H9 (cell line): ENCODE results near the gene XPR1. TPM values are rescaled to one million over a fixed set of nuclear protein-coding genes. Genes with fewer than 3 reads are reported as not detected.

Experiments used
- DNase-seq: peaks from one replicate; pipeline ENCODE4 v3.0.0-alpha.2; 2017
- H2AFZ ChIP-seq: one replicate; pipeline ENCODE4 v1.6.1; 2013; ENCODE audit warnings: mild to moderate bottlenecking, low read length, control low read depth, moderate library complexity
- H2AK5ac ChIP-seq: 2 replicates; pipeline ENCODE4 v1.6.1; 2013; ENCODE audit warnings: low read length, control low read depth, mixed read lengths; ENCODE audit not compliant: insufficient read length
- H2BK120ac ChIP-seq: one replicate; pipeline ENCODE4 v1.6.1; 2013; ENCODE audit warnings: low read depth, mild to moderate bottlenecking, low read length, control low read depth, inconsistent platforms; ENCODE audit not compliant: poor library complexity, severe bottlenecking
- H2BK12ac ChIP-seq: 2 replicates; pipeline ENCODE4 v1.6.1; 2013; ENCODE audit warnings: low read length, control low read depth, mixed read lengths, low read depth; ENCODE audit not compliant: insufficient read length
- H2BK15ac ChIP-seq: 2 replicates; pipeline ENCODE4 v1.6.1; 2013; ENCODE audit warnings: low read depth, low read length, control low read depth
- H2BK20ac ChIP-seq: one replicate; pipeline ENCODE4 v1.6.1; 2013; ENCODE audit warnings: low read depth, mild to moderate bottlenecking, low read length, control low read depth, inconsistent platforms; ENCODE audit not compliant: poor library complexity, severe bottlenecking
- H2BK5ac ChIP-seq: 2 replicates; pipeline ENCODE4 v1.6.1; 2013; ENCODE audit warnings: low read length, control low read depth, mixed read lengths; ENCODE audit not compliant: insufficient read length
- H3K14ac ChIP-seq: 2 replicates; pipeline ENCODE4 v1.6.1; 2013; ENCODE audit warnings: low read length, control low read depth; ENCODE audit not compliant: insufficient read depth
- H3K18ac ChIP-seq: 2 replicates; pipeline ENCODE4 v1.6.1; 2013; ENCODE audit warnings: low read depth, mild to moderate bottlenecking, mixed read lengths, low read length, control low read depth; ENCODE audit not compliant: insufficient read length
- H3K23ac ChIP-seq: 2 replicates; pipeline ENCODE4 v1.6.1; 2013; ENCODE audit warnings: low read length, control low read depth, mixed read lengths, low read depth; ENCODE audit not compliant: insufficient read length
- H3K23me2 ChIP-seq: 2 replicates; pipeline ENCODE4 v1.6.1; 2013; ENCODE audit warnings: low read depth, mild to moderate bottlenecking, mixed read lengths, low read length, control low read depth; ENCODE audit not compliant: insufficient read length, poor library complexity, severe bottlenecking
- H3K27ac ChIP-seq: 2 replicates; pipeline ENCODE4 v1.5.1; 2013; ENCODE audit warnings: low read length, control low read depth, mixed read lengths, low read depth; ENCODE audit not compliant: insufficient read length
- H3K27me3 ChIP-seq: 2 replicates; pipeline ENCODE4 v1.6.1; 2013; ENCODE audit warnings: low read length, control low read depth, inconsistent platforms; ENCODE audit not compliant: insufficient read depth
- H3K4ac ChIP-seq: 2 replicates; pipeline ENCODE4 v1.6.1; 2013; ENCODE audit warnings: low read depth, mild to moderate bottlenecking, control low read depth, inconsistent platforms, low read length, moderate library complexity
- H3K4me1 ChIP-seq: 2 replicates; pipeline ENCODE4 v1.6.1; 2013; ENCODE audit warnings: low read length, control low read depth, inconsistent platforms; ENCODE audit not compliant: insufficient read depth
- H3K4me2 ChIP-seq: 2 replicates; pipeline ENCODE4 v1.6.1; 2013; ENCODE audit warnings: low read length, control low read depth, mixed read lengths; ENCODE audit not compliant: insufficient read length, insufficient read depth
- H3K56ac ChIP-seq: 2 replicates; pipeline ENCODE4 v1.6.1; 2013; ENCODE audit warnings: low read depth, mild to moderate bottlenecking, mixed read lengths, low read length, control low read depth; ENCODE audit not compliant: insufficient read length
- H3K79me1 ChIP-seq: 2 replicates; pipeline ENCODE4 v1.6.1; 2013; ENCODE audit warnings: low read depth, mild to moderate bottlenecking, moderate library complexity, low read length, control low read depth, inconsistent platforms; ENCODE audit not compliant: insufficient read depth, poor library complexity, severe bottlenecking
- H3K79me2 ChIP-seq: 2 replicates; pipeline ENCODE4 v1.6.1; 2013; ENCODE audit warnings: low read length, control low read depth, inconsistent platforms; ENCODE audit not compliant: insufficient read depth
- H3K9ac ChIP-seq: 2 replicates; pipeline ENCODE4 v1.6.1; 2013; ENCODE audit warnings: low read length, control low read depth, mixed read lengths; ENCODE audit not compliant: insufficient read length; ENCODE audit errors: extremely low read depth
- H3K9me3 ChIP-seq: one replicate; pipeline ENCODE4 v1.6.1; 2013; ENCODE audit warnings: low read depth, low read length, inconsistent platforms; ENCODE audit not compliant: control insufficient read depth
- H3T11ph ChIP-seq: one replicate; pipeline ENCODE4 v1.6.1; 2013; ENCODE audit warnings: mild to moderate bottlenecking, low read length, control low read depth, inconsistent platforms
- H4K20me1 ChIP-seq: one replicate; pipeline ENCODE4 v1.6.1; 2013; ENCODE audit not compliant: control insufficient read depth, insufficient read length, insufficient read depth
- H4K5ac ChIP-seq: 2 replicates; pipeline ENCODE4 v1.6.1; 2013; ENCODE audit warnings: low read depth, mild to moderate bottlenecking, mixed read lengths, low read length, control low read depth; ENCODE audit not compliant: insufficient read length
- H4K8ac ChIP-seq: replicated peaks from 2 replicates; pipeline ENCODE4 v1.6.1; 2013; ENCODE audit warnings: low read length, control low read depth, mixed read lengths, low read depth; ENCODE audit not compliant: insufficient read length
- H4K91ac ChIP-seq: 2 replicates; pipeline ENCODE4 v1.6.1; 2013; ENCODE audit warnings: low read depth, mild to moderate bottlenecking, moderate library complexity, mixed read lengths, low read length, control low read depth; ENCODE audit not compliant: insufficient read length
- H3K27ac Mint-ChIP-seq, 3 experiments: 2 replicates in 2 of 3; 3 replicates in 1 of 3; pipeline ENCODE4 v1.8.0; 2020 to 2021; ENCODE audit warnings: mixed read lengths in 3 of 3, mild to moderate bottlenecking in 1 of 3, moderate library complexity in 1 of 3
- H3K27me3 Mint-ChIP-seq: 2 replicates; pipeline ENCODE4 v1.8.0; 2021; ENCODE audit warnings: low read depth, mild to moderate bottlenecking, moderate library complexity, mixed read lengths
- H3K36me3 Mint-ChIP-seq, 3 experiments: 2 replicates in 2 of 3; 3 replicates in 1 of 3; pipeline ENCODE4 v1.8.0; 2020 to 2021; ENCODE audit warnings: low read depth in 3 of 3, mixed read lengths in 3 of 3; ENCODE audit not compliant: insufficient read depth in 1 of 3
- H3K4me1 Mint-ChIP-seq, 2 experiments: 2 replicates each; pipeline ENCODE4 v1.8.0; 2020; ENCODE audit warnings: mixed read lengths in 2 of 2
- H3K4me3 Mint-ChIP-seq, 2 experiments: 2 replicates in 1 of 2; 3 replicates in 1 of 2; pipeline ENCODE4 v1.8.0; 2020 to 2021; ENCODE audit warnings: mild to moderate bottlenecking in 2 of 2, mixed read lengths in 2 of 2, moderate library complexity in 1 of 2
- H3K9me3 Mint-ChIP-seq, 2 experiments: 2 replicates in 1 of 2; 3 replicates in 1 of 2; pipeline ENCODE4 v1.8.0; 2020; ENCODE audit warnings: mild to moderate bottlenecking in 2 of 2, mixed read lengths in 2 of 2, moderate library complexity in 1 of 2
- CTCF ChIP-seq: fragments of 200-600 bp; sonication (generic); conservative IDR thresholded peaks from 3 replicates; pipeline ENCODE4 v1.8.0; 2021; ENCODE audit warnings: antibody characterized with exemption, mild to moderate bottlenecking
- WGBS: extraction: QIAGEN DNeasy Blood & Tissue Kit; methylation state at CpG from one replicate; pipeline ENCODE4 v1.1.7; 2013; ENCODE audit warnings: missing lambda C conversion rate, low lambda C conversion rate, mixed read lengths; ENCODE audit not compliant: insufficient read length; ENCODE audit errors: extremely low coverage; 5-methylcytosine and 5-hydroxymethylcytosine counted together
- total RNA-seq: library from RNA; stranded (reverse); gene quantifications from 2 replicates; pipeline ENCODE4 v1.2.1, GENCODE V29; 2021

Gene XPR1
- total RNA-seq, 1 experiment from 2014 or later: 34.1 TPM

- Histone ChIP-seq H3K23ac (no peak overlapping the region), H3K27ac (no peak overlapping the region), H3K79me1 (no peaks in the 10 kb centered on the region), H3K4me2 (no peak overlapping the region), H2BK5ac (no peak overlapping the region), H3T11ph (no peak overlapping the region), H3K4me1 (no peaks in the 10 kb centered on the region), H3K18ac (no peak overlapping the region), H3K23me2 (no peaks in the 10 kb centered on the region), H2AK5ac (no peak overlapping the region), H4K91ac (no peak overlapping the region), H2AFZ (no peak overlapping the region), H3K79me2 (no peaks in the 10 kb centered on the region), H2BK12ac (no peak overlapping the region), H3K4ac (no peak overlapping the region), H4K8ac (no peak overlapping the region), H4K5ac (no peak overlapping the region), H2BK15ac (no peak overlapping the region), H3K14ac (no peak overlapping the region), H3K9me3 (no peaks in the 10 kb centered on the region), H3K56ac (no peak overlapping the region), H2BK20ac (no peak overlapping the region), H3K9ac (no peak overlapping the region), H3K27me3 (no peaks in the 10 kb centered on the region), H4K20me1 (no peaks in the 10 kb centered on the region), H2BK120ac (no peak overlapping the region)
- no peaks in the 10 kb centered on the region for H3K36me3 Mint-ChIP-seq
- no peak for TF ChIP-seq CTCF
- no peak for DNase-seq
- H3K27me3 Mint-ChIP-seq: no peaks in the 10 kb centered on the region; the same call in none of the 2 replicates
- no peak overlapping the region for H3K27ac Mint-ChIP-seq
- no peak overlapping the region for H3K4me3 Mint-ChIP-seq
- no CpG with 5 or more reads among the region's 2 CpGs for WGBS
- no peaks in the 10 kb centered on the region for H3K9me3 Mint-ChIP-seq
- H3K4me1 Mint-ChIP-seq: peaks cover 0 to 2% of the 10 kb centered on the region in 2 experiments; a peak in 1 of 4 replicates
Measured at GRCh38 chr1:180595966-180596365, 35.9 kb upstream of the XPR1 start.
